ENCODE results near the gene SYT5.
A peak's percentile ranks its signal among the peaks of the same experiment; 100 is the strongest.
"Not testable (repeated sequence)": the region's sequence is repeated elsewhere in the genome, so short reads cannot be mapped to it uniquely, and the experiment has no call there.

Gene SYT5

GRCh38 chr19:55174425-55175116 is 5.5 kb downstream of the SYT5 start:
- no peak overlapping the region for H3K4me3 ChIP-seq (ENCODE audit: low read depth, low read length)
- TF ChIP-seq CTCF (conservative IDR thresholded peaks at IDR 0.05; ENCODE audit: low read depth, low read length), result no peak
- no peak for DNase-seq (ENCODE audit: low read depth)

DNA sequence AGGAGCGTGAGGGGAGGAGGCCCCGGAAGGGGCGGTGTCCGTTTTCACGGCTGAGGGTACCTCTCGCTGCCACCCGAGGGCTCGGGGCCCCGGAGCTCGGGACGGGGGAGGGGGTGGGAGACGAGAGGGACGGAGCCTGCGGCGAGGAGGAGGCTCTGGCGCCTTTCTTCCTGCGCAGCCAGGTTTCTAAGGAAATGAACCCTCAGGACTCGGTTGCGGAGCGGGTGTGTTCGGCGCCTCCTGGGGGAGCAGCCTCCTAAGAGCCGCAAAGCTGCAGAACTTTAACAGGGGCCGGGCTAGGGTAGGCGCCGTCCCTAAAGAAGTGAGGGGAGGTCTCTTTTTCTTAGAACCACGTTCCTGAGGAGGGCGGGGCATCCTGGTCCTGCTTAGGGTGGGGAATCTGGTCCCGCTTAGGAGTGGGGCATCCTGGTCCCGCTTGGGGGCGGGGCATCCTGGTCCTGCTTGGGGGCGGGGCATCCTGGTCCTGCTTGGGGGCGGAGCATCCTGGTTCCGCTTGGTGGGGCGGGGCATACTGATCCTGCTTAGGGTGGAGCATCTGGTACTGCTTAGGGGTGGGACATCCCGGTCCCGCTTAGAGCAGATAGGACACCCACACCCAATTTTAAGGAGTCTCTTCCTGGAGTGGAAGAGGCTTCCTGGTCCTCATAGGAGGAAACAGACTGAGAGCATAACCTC is 6.2 kb downstream of the SYT5 start:
- H3K4me3 ChIP-seq (ENCODE audit: low read depth, low read length), result peak overlapping the region; percentile 53
- DNase-seq (ENCODE audit: low read depth), result peak; percentile 59
- TF ChIP-seq CTCF (conservative IDR thresholded peaks at IDR 0.05; ENCODE audit: low read depth, low read length), result peak; percentile 32

- DNase-seq (ENCODE audit: low read depth), result no peak
- H3K4me3 ChIP-seq (ENCODE audit: low read depth, low read length), result peak overlapping the region; percentile 53
- no peak for TF ChIP-seq CTCF (conservative IDR thresholded peaks at IDR 0.05; ENCODE audit: low read depth, low read length)
Measured at GRCh38 chr19:55173186-55173713, 6.8 kb downstream of the SYT5 start.

DNA sequence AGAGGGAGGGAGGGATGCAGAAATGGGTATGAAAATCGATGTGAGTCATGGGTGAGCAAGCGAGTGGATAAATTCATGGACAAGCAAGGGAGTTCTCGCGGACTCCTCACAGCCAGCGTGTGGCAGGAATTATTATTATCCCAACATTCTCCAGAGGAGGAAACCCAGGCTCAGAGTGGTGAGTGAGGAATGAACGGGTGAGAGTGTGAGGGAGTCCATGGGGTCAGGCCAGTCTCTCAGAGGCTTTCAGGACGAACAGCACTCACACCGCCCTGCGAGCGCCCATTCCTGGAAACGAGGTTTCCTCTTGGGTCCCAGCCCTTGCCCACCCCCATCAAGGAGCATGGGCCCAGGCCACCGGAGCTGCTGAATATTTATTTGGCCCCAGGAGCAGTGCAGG is 7.3 kb downstream of the SYT5 start:
- DNase-seq (ENCODE audit: low read depth), result peak; percentile 36
- TF ChIP-seq CTCF (conservative IDR thresholded peaks at IDR 0.05; ENCODE audit: low read depth, low read length), result no peak
- no peak overlapping the region for H3K4me3 ChIP-seq (ENCODE audit: low read depth, low read length)

- DNase-seq (ENCODE audit: low read depth); H3K4me3 ChIP-seq (ENCODE audit: low read depth, low read length): not testable (repeated sequence)
Measured at GRCh38 chr19:55172318-55172717, 7.8 kb downstream of the SYT5 start.

- no peak overlapping the region for H3K4me3 ChIP-seq (ENCODE audit: low read depth, low read length)
- no peak for DNase-seq (ENCODE audit: low read depth)
- TF ChIP-seq CTCF (conservative IDR thresholded peaks at IDR 0.05; ENCODE audit: low read depth, low read length), result no peak
Measured at GRCh38 chr19:55171440-55171839, 8.6 kb downstream of the SYT5 start.

DNA sequence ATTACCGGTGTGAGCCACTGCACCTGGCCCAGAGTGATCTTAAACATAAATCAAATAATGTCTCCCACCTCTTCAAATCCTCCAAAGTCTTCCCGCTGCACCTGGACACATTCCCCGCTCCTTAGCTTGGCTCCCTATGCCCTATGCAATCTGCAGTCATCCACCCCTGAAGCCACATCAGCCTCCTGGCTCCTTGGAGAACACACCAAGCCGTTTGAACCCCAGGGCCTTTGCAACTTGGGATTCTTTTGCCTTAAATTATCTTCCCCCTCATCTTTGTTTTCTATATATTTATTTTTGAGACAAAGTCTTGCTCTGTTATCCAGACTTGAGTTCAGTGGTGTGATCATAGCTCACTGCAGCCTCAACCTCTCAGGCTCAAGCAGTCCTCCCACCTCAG is 11.0 kb downstream of the SYT5 start:
- TF ChIP-seq CTCF (conservative IDR thresholded peaks at IDR 0.05; ENCODE audit: low read depth, low read length), result no peak
- no peak overlapping the region for H3K4me3 ChIP-seq (ENCODE audit: low read depth, low read length)
- no peak for DNase-seq (ENCODE audit: low read depth)
